Measurements from ENCODE around the gene LIME1.

The LIME1 gene

DNA sequence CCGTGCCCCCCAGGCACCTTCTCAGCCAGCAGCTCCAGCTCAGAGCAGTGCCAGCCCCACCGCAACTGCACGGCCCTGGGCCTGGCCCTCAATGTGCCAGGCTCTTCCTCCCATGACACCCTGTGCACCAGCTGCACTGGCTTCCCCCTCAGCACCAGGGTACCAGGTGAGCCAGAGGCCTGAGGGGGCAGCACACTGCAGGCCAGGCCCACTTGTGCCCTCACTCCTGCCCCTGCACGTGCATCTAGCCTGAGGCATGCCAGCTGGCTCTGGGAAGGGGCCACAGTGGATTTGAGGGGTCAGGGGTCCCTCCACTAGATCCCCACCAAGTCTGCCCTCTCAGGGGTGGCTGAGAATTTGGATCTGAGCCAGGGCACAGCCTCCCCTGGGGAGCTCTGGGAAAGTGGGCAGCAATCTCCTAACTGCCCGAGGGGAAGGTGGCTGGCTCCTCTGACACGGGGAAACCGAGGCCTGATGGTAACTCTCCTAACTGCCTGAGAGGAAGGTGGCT is 39.1 kb upstream of the LIME1 start:
- peak; percentile 22 for DNase-seq (ENCODE audit: low spot score)

DNA sequence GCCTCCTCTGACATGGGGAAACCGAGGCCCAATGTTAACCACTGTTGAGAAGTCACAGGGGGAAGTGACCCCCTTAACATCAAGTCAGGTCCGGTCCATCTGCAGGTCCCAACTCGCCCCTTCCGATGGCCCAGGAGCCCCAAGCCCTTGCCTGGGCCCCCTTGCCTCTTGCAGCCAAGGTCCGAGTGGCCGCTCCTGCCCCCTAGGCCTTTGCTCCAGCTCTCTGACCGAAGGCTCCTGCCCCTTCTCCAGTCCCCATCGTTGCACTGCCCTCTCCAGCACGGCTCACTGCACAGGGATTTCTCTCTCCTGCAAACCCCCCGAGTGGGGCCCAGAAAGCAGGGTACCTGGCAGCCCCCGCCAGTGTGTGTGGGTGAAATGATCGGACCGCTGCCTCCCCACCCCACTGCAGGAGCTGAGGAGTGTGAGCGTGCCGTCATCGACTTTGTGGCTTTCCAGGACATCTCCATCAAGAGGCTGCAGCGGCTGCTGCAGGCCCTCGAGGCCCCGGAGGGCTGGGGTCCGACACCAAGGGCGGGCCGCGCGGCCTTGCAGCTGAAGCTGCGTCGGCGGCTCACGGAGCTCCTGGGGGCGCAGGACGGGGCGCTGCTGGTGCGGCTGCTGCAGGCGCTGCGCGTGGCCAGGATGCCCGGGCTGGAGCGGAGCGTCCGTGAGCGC is 38.5 kb upstream of the LIME1 start:
- peak; percentile 12 for DNase-seq (ENCODE audit: low spot score)

DNA sequence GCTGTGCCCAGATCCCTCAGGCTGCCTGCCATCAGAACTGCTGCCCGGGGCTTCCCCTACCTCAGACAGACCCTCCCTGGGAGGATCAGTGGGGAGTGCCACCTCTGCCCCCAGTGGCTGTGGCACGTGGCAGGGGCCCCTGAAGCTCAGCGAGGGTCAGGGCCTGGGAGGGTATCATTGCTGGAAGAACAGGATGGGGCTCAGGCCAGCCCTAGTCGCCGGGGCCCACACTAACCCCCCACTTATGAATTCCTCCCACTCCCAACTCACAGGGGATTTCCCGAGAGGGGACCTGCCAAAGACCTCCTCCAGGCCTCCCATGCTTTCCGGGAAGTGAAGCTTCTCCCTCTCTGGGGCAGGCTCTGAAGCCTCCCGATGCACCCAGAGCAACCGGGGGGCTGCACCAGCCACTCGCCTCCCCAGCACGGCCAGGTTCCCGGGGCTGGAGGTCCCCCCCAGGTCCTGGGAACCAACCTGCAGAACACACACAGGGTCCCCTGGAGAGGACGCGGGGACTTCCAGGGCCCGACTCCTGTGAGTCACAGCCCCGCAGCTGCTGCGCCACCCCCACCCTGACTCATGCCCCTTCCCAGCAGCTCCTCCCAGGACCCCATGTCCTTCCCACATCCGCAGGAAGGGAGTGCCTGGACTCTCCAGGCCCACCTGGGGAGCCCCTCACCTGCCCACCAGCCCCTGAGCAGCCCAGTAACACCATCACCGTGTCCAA is 37.6 kb upstream of the LIME1 start:
- peak; percentile 94 for DNase-seq (ENCODE audit: low spot score)

DNA sequence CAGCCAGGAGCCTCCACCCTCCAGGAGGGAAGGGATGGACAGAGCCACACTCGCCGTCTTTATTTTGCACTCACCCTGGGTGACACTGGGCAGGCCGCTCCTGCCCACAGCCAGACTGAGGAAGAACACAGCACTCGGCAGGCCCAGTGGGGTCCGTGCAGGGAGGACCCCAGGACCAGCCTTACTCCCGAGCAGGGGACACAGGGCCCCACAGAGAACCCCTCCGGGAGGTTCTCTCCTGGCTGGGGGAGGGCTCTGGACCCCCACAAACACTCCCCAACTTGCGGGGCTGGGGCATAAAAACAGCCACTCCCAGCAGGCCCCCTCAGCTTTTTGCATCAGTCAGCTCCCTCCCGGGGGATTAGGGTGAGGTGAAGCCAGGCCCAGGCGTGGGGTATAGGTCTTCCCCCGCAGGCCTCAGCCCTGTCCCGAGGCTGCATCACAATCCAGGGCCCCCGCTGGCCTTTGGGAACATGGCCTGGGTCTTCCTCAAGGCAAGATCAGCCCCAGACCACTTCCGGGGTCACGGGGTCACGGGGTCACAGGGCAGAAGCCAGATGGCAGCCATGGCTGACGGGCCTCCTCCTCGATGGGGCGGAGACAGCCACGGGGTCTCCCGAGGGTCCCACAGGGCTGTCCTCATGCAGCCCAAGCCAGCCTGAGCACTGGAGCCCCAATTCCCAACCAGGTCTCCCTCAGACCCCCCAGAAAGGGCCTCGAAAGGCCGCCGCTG is 36.8 kb upstream of the LIME1 start:
- DNase-seq (ENCODE audit: low spot score), result no peak

DNA sequence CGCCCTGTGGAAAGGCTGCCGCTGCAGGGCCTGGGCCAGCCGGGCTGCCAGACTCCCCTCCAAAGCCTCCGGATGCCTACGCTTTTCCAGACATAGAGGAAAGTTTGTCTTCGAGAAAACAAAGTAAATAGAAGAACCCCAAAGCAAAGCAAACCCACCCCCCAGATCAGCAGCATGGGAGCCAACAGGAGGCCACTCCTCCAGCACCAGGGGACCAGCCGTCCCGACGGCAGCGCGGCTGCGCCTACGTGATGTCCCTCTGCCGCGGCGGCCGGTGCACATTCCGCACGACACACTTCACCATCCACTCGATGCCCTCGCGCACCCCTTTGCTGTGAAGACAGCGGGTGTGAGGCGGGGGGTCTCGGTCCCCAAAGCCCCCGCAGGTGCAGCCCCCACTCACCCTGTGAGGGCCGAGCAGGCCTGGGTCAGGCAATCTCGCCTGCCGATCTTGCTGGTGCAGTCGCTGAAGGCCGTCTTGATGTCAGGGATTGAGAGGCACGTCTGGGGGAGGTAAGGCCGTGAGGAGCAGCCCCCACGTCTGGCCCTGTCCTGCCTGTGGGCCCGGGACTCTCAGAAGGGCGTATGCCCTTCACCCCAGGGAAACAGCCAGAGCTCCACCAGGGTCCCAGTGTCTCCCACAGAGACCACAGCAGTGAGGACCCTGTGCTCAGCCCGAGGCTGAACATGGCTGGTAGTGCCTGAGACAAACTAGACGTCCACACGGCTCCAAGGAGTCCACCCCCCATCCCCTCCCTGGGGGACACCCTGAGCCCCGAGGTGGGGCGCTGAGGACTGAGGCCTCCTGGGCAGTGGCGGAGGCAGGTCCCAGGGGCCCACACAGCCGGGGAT is 36.0 kb upstream of the LIME1 start:
- DNase-seq (ENCODE audit: low spot score), result peak; percentile 8

DNA sequence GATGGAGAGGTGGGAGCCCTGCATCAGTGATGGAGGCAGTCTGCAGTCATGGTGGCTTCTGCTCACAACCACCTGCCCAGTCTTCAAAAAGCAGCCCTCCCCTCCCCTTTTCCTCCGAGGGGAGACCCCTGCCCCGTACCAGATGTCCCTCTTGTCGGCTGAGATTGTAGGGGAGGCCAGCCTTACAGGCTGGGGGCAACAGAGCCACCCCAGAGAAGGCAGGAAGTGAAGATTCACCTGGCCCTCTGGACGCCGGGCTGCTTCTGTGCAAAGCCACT is 35.5 kb upstream of the LIME1 start:
- DNase-seq (ENCODE audit: low spot score), result peak; percentile 4

DNA sequence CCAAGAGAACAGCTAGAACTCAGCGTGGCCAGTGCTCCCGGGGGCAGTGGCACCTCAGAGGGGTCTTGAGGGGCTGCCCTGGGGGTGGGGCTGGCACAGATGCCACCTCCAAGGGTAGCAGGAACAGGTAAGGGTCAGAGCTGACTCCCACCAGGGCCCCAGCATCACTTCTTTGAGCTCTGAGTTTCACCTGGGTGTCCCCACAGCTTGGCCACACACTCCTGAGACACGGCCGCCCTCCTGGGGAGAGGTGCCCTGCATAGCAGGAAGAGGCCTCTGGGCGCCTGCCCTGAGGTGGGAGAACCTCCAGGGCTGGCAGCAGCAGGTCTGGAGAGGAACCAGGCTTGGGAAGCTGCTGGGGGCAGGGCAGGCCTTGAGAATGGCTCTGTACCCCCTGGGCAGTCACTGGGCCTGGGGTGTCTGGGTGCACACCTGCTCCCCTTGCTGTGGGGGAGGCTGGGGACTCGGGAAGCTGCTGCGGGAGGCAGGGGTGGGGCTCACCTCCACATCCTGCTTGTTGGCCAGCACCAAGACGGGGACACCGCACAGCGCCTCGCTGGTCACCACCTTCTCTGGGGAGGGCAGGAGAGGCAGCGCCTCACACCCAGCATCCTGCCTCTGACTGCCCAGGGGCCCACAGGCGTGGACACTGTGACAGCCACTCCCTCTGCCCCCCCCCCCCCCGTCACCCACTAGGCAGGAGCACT is 35.0 kb upstream of the LIME1 start:
- DNase-seq (ENCODE audit: low spot score), result peak; percentile 8

DNA sequence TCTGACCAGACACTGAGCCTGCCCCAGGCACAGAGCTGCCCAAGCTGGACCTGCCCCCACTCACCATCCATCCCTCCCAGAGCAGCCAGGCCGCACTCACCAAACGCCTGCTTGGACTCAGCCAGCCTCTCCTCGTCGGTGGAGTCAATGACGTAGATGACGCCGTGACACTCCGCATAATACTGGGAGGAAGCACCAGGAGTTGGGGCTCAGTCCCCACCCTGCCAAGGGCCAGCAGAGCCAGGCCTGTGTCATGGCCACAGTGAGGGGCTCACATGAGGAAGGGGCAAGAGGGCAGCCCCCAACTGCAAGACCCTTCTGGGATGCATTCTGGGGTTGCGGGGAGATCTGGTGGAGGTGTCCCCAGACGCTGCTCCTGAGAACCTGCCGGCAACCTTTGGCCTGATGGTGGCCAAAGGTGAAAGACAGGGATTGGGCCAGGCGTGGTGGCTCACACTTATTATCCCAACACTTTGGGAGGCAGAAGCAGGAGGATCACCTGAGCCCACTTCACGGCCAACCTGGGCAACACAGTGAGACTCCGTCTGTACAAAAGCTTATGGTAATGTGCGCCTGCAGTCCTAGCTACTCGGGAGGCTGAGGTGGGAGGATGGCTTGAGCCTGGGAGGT is 34.3 kb upstream of the LIME1 start:
- DNase-seq (ENCODE audit: low spot score), result peak; percentile 8

DNA sequence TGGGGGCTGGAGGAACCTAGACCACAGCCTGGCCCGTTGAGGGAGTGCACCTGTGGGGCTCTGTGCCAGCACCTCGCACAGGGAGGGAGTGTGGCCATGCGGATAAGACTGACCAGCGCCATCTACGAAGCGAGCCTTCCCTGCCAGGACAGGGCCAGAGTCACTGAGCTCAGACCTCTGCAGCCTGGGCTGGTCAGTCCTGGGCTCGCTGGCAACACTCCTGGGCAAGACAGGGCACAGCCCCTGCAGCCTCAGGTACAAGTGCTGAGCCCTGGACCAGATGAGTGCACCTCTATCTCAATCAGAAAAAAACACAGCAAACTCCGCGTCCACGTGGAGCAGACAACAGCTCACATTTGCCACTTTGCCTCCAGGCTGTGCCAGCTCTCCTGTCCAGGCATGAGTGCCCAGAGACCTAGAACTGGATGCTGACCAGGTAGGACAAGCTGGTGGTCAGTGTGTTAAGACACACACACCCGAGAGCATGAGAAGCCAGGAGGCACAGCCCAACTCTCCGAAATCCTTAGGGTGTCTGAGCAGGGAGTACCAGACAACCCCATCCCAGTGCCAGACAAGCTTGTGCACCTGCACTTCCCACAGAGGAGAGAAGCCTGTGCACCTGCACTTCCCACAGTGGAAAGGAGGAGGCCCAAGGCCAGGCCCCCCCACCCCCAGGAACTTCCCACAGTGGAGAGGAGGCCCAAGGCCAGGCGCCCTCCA is 33.6 kb upstream of the LIME1 start:
- peak; percentile 6 for DNase-seq (ENCODE audit: low spot score)

DNA sequence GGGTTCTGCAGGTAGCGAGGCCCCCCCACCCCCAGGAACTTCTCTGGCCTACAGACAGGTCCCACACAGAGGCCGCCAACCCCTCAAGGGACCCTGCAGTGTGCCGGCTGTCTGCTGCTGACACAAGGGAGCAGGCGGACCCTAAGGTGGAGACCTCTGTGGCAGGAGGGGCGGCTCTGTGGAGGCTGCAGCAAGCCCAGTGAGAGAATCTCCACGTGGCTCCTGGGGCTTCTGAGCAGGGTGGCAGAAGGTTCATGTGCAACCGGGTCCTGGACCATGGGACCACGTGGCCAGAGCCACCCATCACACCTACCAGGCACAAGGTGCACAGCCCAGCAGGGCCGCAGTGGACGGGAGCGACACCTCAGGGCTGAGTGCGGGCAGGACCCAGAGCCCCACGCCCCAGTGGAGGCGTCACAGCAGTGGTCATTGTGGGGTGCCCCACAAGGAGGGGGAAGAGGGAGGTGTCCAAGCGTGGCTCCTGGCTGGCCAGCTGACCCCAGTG is 32.9 kb upstream of the LIME1 start:
- no peak for DNase-seq (ENCODE audit: low spot score)

DNA sequence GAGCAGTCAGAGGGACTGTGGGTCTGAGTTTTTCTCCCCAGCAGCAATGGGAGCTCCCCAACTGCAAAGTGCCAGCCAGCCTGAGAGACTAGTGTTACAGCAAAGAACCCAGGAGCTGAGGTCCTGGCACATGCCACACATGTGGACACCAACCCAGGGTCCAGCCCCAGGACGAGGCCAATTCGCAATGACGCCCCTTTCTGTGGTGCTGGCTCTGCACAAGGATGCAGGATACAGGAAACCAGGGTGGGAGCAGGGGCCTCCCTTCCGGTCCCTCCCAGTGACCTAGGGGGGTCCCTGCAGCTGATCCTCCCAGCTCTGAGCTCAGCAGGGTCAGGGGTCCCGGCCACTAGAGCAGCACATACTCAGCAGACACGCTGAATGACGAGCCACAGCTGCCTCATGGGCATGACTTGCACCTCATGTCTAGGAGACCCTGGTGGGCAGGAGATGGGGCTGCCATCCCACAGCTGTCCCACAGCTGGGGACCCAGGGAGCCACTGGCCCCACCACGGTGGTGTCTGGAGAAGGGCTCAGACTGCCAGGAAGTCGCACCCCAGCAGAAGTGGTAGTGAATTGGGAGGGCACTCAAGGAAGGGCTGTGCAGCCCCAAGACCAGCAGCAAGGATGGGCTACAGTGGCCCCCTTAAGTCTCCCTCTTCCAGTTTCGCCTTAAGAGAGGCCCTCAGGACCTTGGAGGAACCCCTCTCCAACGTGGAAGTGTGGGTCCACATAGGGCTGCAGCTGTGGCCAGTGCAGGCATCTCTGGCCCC is 32.3 kb upstream of the LIME1 start:
- DNase-seq (ENCODE audit: low spot score), result no peak

DNA sequence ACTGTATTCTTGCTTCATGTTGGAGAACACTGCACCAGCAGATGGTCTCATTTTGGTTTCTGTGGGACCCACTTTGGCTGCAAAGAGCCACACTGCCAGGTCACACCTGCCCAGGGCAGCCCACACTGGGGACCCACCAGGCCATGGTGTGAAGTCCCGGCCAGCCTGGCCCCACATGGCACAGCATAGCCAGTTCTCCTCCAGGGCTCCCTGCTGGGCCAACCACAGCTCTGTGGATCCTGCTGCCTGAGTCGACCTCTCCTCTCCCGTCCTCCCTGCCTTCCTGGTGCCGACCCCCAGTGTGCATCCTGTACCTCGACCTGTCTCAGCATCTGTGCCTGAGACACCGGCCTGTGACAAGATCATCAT is 31.7 kb upstream of the LIME1 start:
- DNase-seq (ENCODE audit: low spot score), result no peak

DNA sequence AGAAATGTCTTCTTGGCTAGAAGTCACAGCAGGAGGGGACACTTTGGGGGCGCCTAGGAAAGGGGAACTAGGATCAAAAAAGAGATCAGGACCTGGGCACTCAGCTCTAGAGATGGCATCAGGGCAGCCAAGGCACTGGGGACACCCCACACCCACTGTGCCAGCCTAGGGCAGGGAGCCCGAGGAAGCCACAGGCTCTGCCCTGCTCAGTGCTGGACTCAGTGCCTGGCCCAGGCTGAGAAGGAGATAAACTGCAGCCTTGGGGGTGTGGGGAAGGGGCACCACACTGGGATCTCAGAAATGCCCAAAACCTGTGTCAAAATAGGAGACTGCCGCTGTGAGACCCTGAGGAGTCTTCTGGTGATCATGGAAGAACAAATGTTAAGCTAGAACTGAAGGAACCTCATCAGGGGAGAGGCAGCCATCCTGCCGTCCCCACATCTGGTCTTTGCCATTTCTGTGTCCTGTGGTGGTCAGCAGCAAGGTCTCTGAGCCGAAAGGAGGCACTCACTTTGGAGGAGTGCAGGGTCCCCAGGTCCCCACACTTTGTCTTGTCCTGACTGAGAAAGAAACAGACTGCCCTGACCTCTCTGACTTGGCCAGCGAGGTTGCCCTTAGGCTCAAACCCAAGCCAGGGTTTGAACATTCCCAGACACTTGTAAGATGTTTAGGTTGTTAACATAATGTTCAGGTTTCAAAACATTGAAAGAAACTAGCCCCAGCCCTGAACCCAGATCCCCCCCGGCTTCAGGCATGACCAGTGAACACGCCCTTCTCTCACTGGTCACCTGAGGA is 31.0 kb upstream of the LIME1 start:
- DNase-seq (ENCODE audit: low spot score), result no peak

DNA sequence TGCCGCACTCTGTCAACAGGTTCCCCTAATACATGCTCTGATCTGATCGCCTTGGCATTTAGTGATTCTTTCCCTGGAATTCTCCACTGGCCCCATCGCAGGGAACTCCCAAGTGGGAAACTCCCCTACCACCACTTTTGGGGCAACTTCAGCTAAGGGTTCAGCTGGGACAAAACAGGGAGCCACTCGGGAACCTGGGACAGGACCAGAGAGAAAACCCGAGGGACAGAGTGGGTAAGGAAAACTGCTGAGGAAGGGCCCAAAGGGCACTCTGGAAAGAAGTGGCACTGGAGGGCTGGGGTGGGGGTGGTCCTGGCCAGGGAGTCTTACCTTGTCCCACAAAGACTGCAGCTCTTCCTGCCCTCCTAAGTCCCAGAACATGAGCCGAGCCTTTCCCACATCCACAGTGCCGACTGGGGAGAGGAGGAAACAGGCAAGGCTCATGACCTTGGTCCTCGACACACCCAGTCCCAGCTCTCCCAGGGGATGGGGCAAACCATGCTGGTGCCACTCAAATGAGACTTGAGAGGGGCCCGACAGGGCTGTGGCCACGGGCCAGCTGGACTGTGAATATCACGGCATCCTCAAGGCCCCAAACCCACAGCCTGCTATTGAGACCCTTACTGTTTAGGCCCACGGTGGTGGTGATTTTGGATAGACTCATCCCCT is 30.3 kb upstream of the LIME1 start:
- no peak for DNase-seq (ENCODE audit: low spot score)

DNA sequence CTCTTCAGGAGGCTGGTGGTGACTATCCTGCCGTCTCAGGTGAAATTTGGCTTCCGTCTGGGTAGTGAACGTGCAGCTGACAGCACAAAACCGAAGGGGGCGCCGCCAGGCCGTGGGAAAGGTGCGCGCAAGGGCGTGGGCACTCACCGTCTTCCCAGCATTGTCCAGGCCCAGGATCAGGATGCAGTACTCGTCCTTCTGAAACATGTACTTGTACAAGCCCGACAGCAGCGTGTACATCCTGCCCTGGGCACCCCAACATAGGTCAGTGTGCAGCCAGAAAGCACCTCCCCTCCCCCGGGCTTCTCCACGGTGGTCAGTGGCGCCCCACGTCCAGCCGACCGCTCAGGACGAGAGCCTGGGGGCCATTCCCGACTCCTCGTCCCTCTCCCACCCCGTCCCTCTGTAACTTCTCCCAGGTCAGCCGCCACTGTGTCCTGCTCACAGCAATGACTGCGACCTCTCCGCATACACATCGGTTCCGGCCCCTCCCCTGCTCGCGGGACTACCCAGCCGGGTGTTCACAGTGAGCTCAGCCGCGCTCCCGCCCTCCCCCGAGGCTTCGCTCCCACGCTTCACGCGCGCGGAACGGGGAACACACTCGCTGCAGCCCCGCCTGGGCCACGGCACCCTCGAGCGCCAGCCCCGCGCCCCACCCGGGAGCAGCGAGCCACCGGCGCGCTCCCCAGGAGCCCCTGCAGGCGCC is 29.5 kb upstream of the LIME1 start:
- DNase-seq (ENCODE audit: low spot score), result peak; percentile 77

DNA sequence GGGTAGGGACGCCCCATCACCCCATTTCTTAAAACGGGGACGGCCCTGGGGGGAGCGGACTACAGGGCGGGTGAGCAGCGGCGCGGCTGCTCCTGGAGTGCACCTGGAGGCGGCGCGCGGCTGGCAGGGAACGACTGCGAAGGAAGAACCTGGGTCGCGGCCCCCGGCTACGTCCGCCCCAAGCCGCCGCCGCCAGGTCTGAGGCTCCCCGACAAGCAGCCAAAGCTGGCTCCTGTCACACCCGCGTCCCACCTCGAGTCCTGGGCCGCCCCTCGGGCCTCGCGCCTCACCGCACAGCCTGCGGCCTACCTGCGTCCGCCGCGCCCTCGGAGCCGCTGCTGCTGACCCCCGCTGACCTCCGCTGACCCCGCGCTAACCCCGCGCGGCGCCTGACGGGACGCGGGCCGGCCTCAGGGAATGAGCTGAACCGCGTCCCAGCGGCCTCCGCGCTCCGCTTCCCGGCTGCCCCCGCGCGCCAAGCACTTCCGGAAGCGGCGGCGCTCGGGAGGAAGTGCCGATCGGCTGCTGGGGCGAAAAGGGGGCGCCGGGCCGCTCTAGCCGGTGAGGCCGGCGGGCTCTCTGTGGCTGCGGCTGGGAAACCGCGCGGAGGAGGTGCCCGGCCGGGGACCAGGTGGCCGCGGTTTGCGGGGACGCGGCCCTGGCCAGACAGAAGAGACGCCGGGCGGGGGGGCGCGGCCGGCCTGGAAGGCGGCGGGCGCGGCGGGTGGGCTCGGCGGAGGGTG is 28.7 kb upstream of the LIME1 start, which contains the start of the genes ARFRP1 and ZGPAT:
ARFRP1 (minus strand) TSS at position 419 of the 743 bp plus-strand sequence. CDS start 885 bp downstream, outside the sequence.
ZGPAT (plus strand) TSS at position 482 of the 743 bp plus-strand sequence. CDS start 542 bp downstream, outside the sequence.
- peak; percentile 94 for DNase-seq (ENCODE audit: low spot score)
